Natural killer cell treated with Interleukin-12 subunit alpha and Interleukin-12 subunit beta and Interleukin-15 and Interleukin-18, amount 100 ng/mL, for 72 hours (primary cell): ENCODE measurements around the gene PI4KA. TPM values are rescaled to one million over a fixed set of nuclear protein-coding genes. Genes with fewer than 3 reads are reported as not detected.
"Not testable (repeated sequence)": the region's sequence is repeated elsewhere in the genome, so short reads cannot be mapped to it uniquely, and the experiment has no call there.

Experiments
- ATAC-seq, 2 donors: fragments of 150-1000 bp; cut with Tn5 transposase in 1 of 2; sonication (Bioruptor Pico), chemical (Tn5 transposase) in 1 of 2; 2 replicates each; pipeline ENCODE4 v1.10.0; 2021
- DNase-seq: peaks from one replicate; pipeline ENCODE4 v3.0.0; 2022; ENCODE audit warnings: low spot score
- H3K27ac Mint-ChIP-seq, 2 donors: 1 replicate in 1 of 2; 2 replicates in 1 of 2; pipeline ENCODE4 v1.8.0; 2022; ENCODE audit warnings: mixed read lengths in 2 of 2, mild to moderate bottlenecking in 1 of 2, moderate library complexity in 1 of 2
- H3K27me3 Mint-ChIP-seq, 2 donors: 1 replicate in 1 of 2; 2 replicates in 1 of 2; pipeline ENCODE4 v1.8.0; 2022; ENCODE audit warnings: mixed read lengths in 2 of 2
- H3K36me3 Mint-ChIP-seq: one replicate; pipeline ENCODE4 v1.8.0; 2022; ENCODE audit warnings: mixed read lengths
- H3K4me1 Mint-ChIP-seq, 2 donors: 1 replicate in 1 of 2; 2 replicates in 1 of 2; pipeline ENCODE4 v1.8.0; 2022; ENCODE audit warnings: low read depth in 2 of 2, mixed read lengths in 2 of 2, mild to moderate bottlenecking in 1 of 2
- H3K4me3 Mint-ChIP-seq: one replicate; pipeline ENCODE4 v1.8.0; 2022; ENCODE audit warnings: mixed read lengths
- H3K9me3 Mint-ChIP-seq: 2 replicates; pipeline ENCODE4 v1.8.0; 2022; ENCODE audit warnings: mixed read lengths
- total RNA-seq, 2 donors: library from RNA; stranded (reverse); gene quantifications; one replicate each; pipeline ENCODE4 v1.2.3, GENCODE V29; 2022

PI4KA gene
- total RNA-seq, result 100 to 1,000 TPM in 1 of 2 donors, 10 to 100 TPM in 1; 88.5 to 146 TPM

- H3K27ac Mint-ChIP-seq, result peak within 1 kb of the TSS; percentile 83 to 93
- H3K27me3 Mint-ChIP-seq, result no peaks in the 10 kb centered on the region
- H3K36me3 Mint-ChIP-seq, result no peaks in the 10 kb centered on the region
- H3K9me3 Mint-ChIP-seq, result no peaks in the 10 kb centered on the region
- DNase-seq (peak; percentile 100), ATAC-seq (peak; percentile 97)
- H3K4me3 Mint-ChIP-seq, result peak within 1 kb of the TSS; percentile 90
- peaks cover 38 to 47% of the 10 kb centered on the region in 2 donors for H3K4me1 Mint-ChIP-seq
Observed at GRCh38 chr22:20858615-20859416, at the start of gene PI4KA, which contains the start of gene SNAP29. Gene PI4KA, minus strand, starts transcription at chr22:20858811. Its CDS starts 86 bp downstream, at chr22:20858725. Gene SNAP29, plus strand, starts transcription at chr22:20859007. Its CDS starts 104 bp downstream, at chr22:20859111.

GRCh38 chr22:20906387-20906767, 47.8 kb upstream of the PI4KA start:
- Mint-ChIP-seq H3K27ac (no peak overlapping the region), H3K4me1 (peaks cover 5 to 8% of the 10 kb centered on the region in 2 donors), H3K9me3 (no peaks in the 10 kb centered on the region)

DNA sequence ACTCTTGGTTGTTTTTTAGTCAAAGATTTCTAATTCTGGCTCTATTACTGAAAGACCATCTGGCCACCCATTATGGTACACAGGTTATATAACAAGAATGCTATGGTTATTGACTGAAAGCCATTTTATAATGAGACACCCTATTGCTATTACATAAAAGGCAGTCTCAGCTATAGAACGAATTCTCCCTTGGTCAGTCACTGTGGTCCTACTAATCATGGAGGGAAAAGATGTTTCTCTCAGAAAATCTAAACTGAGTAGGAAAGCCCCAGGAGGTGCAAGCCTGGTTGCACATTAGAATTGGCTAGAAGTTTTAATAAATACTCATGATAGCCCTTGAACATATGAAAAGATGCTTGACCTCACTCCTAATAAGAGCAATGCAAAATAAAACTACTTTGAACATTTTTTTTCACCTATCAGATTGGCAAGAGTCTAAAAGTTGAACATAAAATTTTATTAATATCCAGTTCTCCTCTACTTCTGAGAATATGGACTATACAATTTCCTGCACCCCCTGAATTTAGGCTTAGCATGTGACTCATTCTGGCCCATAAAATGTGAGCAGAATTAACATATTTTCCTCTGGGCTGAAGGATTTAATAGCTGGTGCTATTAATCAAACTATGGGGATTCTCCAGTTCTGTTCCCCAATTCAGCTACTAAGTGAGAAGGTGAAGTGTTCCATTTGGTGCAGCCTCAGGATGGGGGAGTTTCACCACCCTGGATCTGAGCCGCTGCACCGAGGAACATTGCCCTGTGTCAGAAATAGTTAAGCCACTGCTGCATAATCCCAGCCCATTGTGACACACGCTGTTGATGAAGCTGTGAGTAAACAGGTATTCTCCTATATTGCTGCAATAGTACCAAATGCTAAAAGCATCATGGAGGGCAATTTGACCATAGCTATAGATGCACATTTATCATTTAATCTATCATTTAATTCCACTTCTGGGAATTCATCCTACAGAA, 47.1 kb upstream of the PI4KA start:
- no peak for DNase-seq
- Mint-ChIP-seq H3K4me3 (no peak overlapping the region), H3K27ac (peak overlapping the region in 1 of 2 donors; percentile 19), H3K4me1 (peaks cover 5 to 8% of the 10 kb centered on the region in 2 donors), H3K27me3 (no peaks in the 10 kb centered on the region), H3K36me3 (no peaks in the 10 kb centered on the region), H3K9me3 (no peaks in the 10 kb centered on the region)
- no peak for ATAC-seq

More at GRCh38 chr22:20906387-20906767, 47.8 kb upstream of the PI4KA start:
- DNase-seq (no peak), ATAC-seq (no peak)
- Mint-ChIP-seq H3K36me3 (no peaks in the 10 kb centered on the region), H3K4me3 (no peak overlapping the region), H3K27me3 (no peaks in the 10 kb centered on the region)

GRCh38 chr22:20904980-20905355, 46.4 kb upstream of the PI4KA start:
- Mint-ChIP-seq H3K4me3 (no peak overlapping the region), H3K9me3 (no peaks in the 10 kb centered on the region), H3K36me3 (no peaks in the 10 kb centered on the region), H3K27me3 (no peaks in the 10 kb centered on the region), H3K4me1 (peaks cover 2 to 5% of the 10 kb centered on the region in 2 donors), H3K27ac (peak overlapping the region in 1 of 2 donors; percentile 19)
- DNase-seq (no peak), ATAC-seq (no peak)

DNA sequence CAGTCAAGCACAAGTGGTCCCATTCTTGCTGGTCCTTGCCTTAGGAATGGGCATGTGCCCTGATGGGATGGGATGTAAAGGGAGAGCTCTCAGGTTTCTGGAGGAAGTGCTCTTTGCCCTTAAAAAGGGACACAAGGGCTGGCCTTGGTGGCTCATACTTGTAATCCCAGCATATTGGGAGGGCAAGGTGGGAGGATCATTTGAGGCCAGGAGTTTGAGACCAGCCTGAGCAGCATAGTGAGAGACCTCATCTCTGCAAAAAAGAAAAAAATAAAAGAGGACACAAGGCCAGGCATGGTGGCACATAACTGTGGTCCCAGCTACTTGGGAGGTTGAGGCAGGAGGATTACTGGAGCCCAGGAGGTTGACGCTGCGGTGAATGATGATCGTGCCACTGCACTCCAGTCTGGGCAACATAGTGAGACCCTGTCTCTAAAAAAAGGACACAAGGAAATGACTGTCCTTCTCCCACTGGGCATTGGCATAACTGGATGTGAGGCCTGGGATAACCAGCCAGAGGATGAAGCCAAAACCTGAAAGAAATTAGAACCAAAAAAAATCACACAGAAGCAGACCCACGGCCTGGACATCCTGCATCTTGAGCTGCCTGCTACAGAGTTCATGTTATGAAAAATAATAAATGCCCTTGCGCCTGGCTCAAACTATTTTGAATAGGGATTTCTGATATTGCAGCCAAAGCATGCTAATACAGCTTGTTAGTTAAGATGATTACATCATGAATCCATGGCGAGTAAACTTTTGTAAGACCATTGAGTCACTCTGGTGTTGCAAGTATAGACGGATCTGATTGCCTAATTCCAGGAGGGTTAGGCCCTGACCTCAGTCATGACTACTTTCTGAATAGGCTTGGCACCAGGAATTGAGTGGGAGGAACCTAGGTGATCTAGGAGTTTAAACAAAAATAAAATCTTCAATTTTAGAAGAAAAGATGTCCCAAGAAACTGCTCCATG, 45.7 kb upstream of the PI4KA start:
- Mint-ChIP-seq H3K9me3 (no peaks in the 10 kb centered on the region), H3K4me1 (peaks cover 0 to 5% of the 10 kb centered on the region in 2 donors), H3K27me3 (no peaks in the 10 kb centered on the region), H3K4me3 (no peak overlapping the region), H3K36me3 (no peaks in the 10 kb centered on the region), H3K27ac (peak overlapping the region in 1 of 2 donors; percentile 19)
- DNase-seq, result no peak
- peak; percentile 61 to 77 for ATAC-seq

DNA sequence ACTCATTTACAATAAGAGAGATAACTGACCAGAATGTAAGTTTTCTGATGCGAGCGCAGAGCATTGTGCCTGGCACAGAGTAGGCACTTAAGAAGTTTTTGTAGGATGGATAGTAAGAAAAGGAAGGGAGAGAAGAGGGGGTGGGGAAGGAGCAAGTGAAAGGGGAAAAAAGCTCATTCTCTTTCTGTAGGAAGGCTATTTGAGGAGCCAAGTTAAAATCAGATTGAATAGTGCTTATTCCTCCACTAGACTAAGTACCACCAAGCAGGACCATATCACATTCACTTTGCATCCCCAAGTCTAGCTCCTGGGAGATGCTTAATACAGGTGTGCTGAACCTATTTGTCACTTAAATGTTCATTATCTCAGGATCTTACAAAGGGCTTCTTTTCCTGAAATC, 44.5 kb upstream of the PI4KA start:
- DNase-seq (no peak), ATAC-seq (no peak)
- no peaks in the 10 kb centered on the region for H3K9me3 Mint-ChIP-seq
- H3K36me3 Mint-ChIP-seq, result no peaks in the 10 kb centered on the region
- no peak overlapping the region for H3K27ac Mint-ChIP-seq
- H3K4me1 Mint-ChIP-seq, result peaks cover 0 to 5% of the 10 kb centered on the region in 2 donors
- H3K4me3 Mint-ChIP-seq, result no peak overlapping the region
- no peaks in the 10 kb centered on the region for H3K27me3 Mint-ChIP-seq

DNA sequence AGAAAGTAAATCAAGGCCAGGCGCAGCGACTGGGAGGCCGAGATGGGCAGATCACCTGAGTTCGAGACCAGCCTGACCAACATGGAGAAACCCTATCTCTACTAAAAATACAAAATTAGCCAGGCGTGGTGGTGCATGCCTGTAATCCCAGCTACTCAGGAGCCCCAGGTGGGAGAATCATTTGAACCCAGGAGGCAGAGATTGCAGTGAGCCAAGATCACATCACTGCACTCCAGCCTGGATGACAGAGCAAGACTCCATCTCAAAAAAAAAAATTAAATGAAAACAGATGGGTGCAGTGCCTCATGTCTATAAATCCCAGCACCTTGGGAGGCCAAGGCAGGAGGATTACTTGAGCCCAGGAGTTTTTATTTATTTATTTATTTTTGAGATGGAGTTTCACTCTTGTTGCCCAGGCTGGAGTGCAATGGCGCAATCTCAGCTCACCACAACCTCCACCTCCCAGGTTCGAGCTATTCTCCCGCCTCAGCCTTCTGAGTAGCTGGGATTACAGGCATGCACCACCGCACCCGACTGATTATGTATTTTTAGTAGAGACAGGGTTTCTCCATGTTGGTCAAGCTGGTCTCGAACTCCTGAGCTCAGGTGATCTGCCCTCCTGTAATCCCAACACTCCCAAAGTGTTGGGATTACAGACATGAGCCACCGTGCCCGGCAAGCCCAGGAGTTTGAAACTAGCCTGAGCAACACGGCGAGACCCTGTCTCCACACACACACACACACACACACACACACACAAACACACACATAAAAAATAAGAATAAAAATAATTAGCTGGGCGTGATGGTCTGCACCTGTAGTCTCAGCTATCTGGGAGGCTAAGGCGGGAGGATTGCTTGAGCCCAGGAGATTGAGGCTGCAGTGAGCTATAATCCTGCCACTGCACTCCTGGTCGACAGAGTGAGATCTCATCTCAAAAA, 42.8 kb upstream of the PI4KA start:
- DNase-seq, H3K27me3 Mint-ChIP-seq, H3K4me1 Mint-ChIP-seq, H3K9me3 Mint-ChIP-seq, H3K36me3 Mint-ChIP-seq, H3K27ac Mint-ChIP-seq, H3K4me3 Mint-ChIP-seq, ATAC-seq: not testable (repeated sequence)

GRCh38 chr22:20899827-20900423, 41.3 kb upstream of the PI4KA start:
- no peaks in the 10 kb centered on the region for H3K36me3 Mint-ChIP-seq
- H3K4me1 Mint-ChIP-seq, result peaks cover 0 to 3% of the 10 kb centered on the region in 2 donors
- ATAC-seq, result no peak
- no peaks in the 10 kb centered on the region for H3K9me3 Mint-ChIP-seq
- H3K27ac Mint-ChIP-seq, result no peak overlapping the region
- H3K4me3 Mint-ChIP-seq, result no peak overlapping the region
- H3K27me3 Mint-ChIP-seq, result no peaks in the 10 kb centered on the region
- DNase-seq, result no peak

DNA sequence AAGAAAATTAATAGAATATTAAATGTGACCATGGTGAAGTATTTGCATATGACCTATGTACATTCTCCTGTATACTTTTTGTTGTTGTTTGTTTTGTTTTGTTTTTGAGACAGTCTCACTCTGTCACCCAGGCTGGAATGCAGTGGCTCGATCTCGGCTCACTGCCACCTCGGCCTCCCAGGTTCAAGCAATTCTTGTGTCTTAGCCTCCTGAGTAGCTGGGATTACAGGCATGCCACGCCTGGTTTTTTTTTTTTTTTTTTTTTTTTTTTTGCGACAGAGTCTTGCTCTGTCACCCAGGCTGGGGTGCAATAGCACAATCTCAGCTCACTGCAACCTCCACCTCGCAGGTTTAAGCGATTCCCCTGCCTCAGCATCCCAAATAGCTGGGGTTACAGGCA, 39.1 kb upstream of the PI4KA start:
- not testable (repeated sequence) for ATAC-seq, H3K27ac Mint-ChIP-seq, H3K27me3 Mint-ChIP-seq, H3K36me3 Mint-ChIP-seq, DNase-seq, H3K9me3 Mint-ChIP-seq, H3K4me1 Mint-ChIP-seq, H3K4me3 Mint-ChIP-seq

- Mint-ChIP-seq H3K9me3 (no peaks in the 10 kb centered on the region), H3K36me3 (peaks cover 13% of the 10 kb centered on the region), H3K4me3 (no peak overlapping the region), H3K27ac (no peak overlapping the region), H3K4me1 (peaks cover 0 to 2% of the 10 kb centered on the region in 2 donors), H3K27me3 (no peaks in the 10 kb centered on the region)
- DNase-seq (no peak), ATAC-seq (no peak)
Observed at GRCh38 chr22:20890975-20891374, 32.4 kb upstream of the PI4KA start.

GRCh38 chr22:20889904-20890540, 31.4 kb upstream of the PI4KA start:
- no peak for DNase-seq
- Mint-ChIP-seq H3K27me3 (no peaks in the 10 kb centered on the region), H3K4me1 (peaks cover 0 to 11% of the 10 kb centered on the region in 2 donors), H3K4me3 (no peak overlapping the region), H3K27ac (no peak overlapping the region), H3K36me3 (peaks cover 13% of the 10 kb centered on the region), H3K9me3 (no peaks in the 10 kb centered on the region)
- no peak for ATAC-seq
